DMS114 treated with DMSO at 0.1 percent for 48 hours (cell line): ENCODE results near the gene KNTC1.
"Not testable (repeated sequence)": the region's sequence is repeated elsewhere in the genome, so short reads cannot be mapped to it uniquely, and the experiment has no call there.

Experiments used
- DNase-seq: peaks from one replicate; lab custom pipeline; 2025; ENCODE audit not compliant: unreplicated experiment; lab: John Stamatoyannopoulos, UW

KNTC1 gene

DNA sequence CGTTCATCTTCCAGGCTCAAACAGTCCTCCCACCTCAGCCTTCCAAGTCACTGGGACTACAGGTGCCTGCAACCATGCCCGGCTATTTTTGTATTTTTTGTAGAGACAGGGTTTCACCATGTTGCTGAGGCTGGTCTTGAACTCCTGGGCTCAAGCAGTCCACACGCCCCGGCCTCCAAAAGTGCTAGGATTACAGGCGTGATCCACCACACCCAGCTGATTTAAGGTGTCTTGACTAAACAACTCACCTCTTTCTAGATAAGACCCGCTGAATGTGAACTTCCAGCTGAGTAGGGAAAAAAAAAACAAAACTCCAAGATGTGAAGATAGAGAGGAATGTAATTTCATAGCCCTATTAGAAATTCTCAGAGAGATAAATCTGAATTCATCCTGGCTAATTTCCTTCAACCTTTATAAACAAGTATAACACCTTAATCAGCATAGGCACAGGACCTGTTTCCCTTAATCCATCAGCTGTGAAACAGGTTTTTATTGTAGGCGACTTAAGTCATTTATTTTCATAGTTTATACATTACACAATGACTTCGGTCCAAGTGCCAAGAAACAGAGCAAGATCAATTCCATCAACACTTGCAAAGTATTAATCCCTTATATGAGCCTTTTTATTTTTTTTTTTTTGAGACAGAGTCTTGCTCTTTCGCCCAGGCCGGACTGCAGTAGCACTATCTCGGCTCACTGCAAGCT is 124.6 kb downstream of the KNTC1 start:
- DNase-seq, result no peak

DNA sequence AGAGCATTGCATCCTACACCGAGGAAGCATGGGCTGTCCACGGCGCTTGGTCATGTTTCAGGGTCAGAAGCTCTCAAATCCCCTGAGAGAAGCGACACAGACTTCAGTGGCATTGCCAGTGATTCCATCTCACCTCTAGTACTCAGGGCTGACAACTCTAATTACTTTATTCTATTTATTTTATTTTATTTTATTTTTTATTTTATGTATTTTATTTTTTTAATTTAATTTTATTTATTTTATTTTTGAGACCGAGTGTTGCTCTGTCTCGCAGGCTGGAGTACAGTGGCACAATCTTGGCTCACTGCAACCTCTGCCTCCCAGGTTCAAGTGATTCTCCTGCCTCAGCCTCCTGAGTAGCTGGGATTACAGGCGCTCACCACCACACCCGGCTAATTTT is 126.2 kb downstream of the KNTC1 start:
- DNase-seq, result not testable (repeated sequence)

DNA sequence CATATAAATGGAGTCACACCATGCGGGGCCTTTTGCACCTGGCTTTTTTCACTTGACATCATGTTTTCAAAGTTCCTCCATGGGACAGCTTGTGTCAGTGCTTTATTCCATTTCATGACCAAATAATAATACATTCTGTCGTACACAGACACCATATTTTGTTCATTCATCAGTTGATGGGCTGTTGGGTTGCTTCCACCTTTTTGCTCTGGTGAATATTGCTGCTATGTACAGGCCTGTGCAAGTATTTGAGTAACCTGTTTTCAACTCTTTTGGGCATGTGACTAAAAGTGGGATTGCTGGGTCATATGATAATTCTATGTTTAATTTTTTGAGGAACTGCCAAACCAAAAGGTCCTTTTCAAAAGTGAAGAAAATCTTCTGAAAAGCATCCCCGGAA is 129.2 kb downstream of the KNTC1 start:
- DNase-seq, result no peak

DNA sequence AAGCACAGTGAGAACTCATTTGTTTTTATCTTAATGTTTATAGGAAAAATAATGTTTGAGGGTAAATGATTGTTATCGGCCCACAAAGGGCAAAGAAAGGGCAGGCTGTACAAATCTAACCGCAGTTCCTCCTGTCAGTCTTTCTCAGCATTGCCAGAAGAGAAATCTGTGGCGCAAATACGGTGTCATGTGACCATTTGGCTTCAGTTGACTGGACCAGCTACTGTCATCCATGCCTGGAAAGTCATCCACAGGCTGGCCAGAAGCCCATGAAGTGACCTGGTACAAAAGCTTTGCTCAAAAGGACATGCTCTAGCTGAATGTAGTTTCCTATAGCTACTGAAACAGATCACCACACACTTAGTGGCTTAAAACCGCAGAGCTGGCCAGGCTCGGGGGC is 132.5 kb downstream of the KNTC1 start:
- no peak for DNase-seq

DNA sequence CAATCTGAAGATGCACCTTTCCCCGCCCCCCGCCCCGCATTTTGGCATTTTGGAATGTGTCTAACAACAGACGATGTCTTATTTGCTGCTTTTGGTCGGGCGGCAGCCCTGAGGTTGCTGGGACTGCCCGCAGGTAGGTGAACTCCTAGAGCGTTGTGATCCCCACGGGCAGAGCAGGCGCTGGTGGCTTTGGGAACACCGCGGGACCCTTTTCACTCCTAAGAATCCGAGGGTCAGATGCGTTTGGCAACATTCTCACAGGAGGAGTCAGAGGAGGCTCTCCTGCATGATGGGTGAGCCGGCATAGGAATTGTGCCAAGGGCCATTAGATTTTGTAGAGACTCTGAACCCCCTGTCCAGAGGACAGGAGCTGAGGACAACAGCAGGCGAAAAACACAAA is 134.2 kb downstream of the KNTC1 start:
- DNase-seq, result no peak

DNA sequence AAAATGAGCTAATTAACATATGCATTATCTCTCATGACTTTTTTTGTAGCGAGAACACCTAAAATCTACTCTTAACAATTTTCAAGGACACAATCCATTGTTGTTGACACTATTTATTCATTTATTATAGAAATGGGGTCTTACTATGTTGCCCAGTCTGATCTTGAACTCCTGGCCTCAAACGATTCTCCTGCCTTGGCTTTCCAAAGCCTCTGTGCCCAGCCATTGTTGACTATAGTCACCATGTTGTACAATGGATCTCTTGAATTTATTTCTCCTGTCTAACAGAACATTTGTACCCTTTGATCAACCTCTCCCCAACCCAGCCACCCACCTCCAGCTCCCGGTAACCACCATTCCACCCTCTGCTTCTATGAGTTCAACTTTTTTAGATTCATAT is 134.9 kb downstream of the KNTC1 start:
- no peak for DNase-seq

DNA sequence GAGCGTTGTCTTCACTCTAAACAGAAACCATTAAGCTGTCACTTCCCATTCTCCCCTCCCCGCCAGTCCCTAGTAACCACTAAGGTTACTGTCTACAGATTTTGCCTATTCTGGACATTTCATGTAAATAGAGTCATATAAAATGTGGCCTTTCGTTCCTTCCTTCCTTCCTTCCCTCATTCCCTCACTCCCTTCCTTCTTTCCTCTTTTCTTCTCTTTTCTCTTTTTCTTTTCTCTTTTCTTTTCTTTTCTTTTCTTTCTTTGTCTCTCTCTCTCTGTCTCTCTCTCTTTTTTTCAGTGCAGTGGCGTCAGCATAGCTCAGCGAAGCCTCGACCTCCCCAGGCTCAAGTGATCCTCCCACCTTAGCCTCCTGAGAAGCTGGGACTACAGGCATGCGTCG is 138.3 kb downstream of the KNTC1 start:
- DNase-seq, result no peak

DNA sequence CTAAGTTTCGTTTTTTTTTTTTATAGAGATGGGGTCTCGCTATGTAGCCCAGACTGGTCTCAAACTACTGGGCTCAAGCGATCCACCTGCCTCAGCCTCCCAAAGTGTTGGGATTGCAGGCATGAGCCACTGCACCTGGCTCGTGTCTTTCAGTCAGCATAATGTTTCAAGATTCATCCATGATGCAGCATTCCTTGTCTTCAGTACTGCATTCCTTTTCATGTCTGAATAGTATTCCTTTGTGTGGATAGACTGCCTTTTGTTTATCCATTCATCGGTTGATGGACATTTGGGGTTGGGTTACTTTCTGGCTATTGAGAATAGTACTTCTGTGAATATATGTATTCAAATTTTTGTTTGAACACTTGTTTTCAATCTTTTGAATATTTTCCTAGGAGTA is 138.7 kb downstream of the KNTC1 start:
- no peak for DNase-seq

DNA sequence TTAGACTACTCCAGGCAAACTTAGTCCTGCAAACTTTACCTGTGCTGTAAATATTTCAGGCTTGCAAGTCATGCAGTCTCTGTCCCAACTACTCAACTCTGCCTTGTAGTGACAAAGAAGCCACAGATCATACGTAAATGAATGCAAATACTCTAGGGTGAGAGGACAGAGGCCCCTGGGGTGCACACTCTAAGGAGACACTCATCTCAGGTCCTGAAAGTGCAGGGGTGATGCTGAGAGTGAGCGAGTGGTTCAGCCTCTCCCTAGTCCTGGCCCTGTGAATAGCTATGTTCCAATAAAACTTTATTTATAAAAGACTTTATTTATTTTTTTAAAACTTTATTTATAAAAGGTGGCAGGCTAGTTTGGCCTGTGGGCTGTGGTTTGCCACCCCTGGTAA is 141.2 kb downstream of the KNTC1 start:
- DNase-seq, result no peak

DNA sequence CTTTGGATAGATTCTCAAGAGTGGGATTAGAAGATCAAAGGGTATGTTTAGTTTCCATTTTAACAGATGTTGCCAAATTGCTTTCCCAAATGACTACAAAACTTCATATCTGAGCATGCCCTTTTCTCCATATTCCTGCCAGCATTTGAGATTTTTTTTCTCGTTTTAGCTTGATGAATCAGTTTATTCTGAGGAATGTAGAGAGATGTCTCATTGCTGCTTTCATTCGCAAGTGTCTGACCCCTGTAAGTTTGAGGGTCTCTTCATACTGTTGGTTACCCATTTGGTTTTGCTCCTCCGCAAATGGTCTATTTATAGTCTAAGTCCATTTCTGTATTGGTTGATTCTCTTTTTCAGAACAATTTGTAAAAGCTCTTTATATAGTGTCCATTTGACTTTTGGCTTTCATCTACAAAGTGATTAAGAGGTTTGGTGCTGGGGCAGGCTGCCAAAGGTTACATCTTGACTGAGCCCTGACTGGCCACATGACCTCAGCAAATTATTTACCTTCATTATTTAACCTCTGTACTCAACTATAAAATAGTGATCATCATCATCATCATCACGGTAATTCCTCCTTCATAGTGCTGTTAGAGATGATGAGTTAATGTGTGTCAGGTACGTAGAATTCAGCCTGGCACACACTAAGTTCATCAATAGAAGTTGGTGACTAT is 142.5 kb downstream of the KNTC1 start:
- DNase-seq, result no peak

DNA sequence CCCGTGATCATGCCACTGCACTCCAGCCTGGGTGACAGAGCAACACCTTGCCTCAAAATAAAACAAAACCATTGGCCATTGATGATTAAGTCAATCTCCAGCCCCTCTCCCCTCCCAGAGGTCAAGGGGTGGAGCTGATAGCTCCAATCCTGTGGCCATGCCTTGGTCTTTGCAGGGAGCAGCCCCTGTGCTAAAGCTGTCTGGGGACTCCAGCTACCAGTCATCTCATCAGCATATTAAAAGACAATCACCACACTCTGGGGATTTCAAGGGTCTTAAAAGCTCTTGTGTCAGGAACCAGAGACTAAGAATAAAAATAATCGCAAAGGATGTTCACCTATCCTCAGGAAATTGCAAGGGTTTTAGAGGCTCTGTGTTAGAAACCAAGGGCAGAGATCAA is 145.5 kb downstream of the KNTC1 start:
- DNase-seq, result no peak
